GM23338 (cell line): ENCODE results near the gene ATG16L2.

Experiments used
- CREB1 ChIP-seq: fragments of 250-450 bp; sonication (Bioruptor Pico); IDR thresholded peaks from 2 replicates; pipeline ENCODE4 v1.5.0; 2020; ENCODE audit warnings: low read depth, mild to moderate bottlenecking, moderate library complexity
- EZH2 ChIP-seq: fragments of 200-600 bp; sonication (generic); IDR thresholded peaks from one replicate; pipeline ENCODE4 v1.8.0; 2017; ENCODE audit warnings: antibody characterized with exemption, mild to moderate bottlenecking, low read depth; ENCODE audit not compliant: unreplicated experiment
- EZH2phosphoT487 ChIP-seq: fragments of 200-600 bp; sonication (generic); IDR thresholded peaks from one replicate; pipeline ENCODE4 v1.8.1; 2018; ENCODE audit warnings: antibody characterized with exemption; ENCODE audit not compliant: unreplicated experiment
- JUNB ChIP-seq: IDR thresholded peaks from one replicate; pipeline ENCODE4 v1.6.1; 2016; ENCODE audit warnings: antibody characterized with exemption; ENCODE audit not compliant: unreplicated experiment
- POLR2AphosphoS5 ChIP-seq: IDR thresholded peaks from 2 replicates; pipeline ENCODE4 v1.6.1; 2016; ENCODE audit warnings: antibody characterized with exemption, low read depth
- STAT1 ChIP-seq: IDR thresholded peaks from one replicate; pipeline ENCODE4 v1.6.1; 2016; ENCODE audit warnings: antibody characterized with exemption; ENCODE audit not compliant: unreplicated experiment
- ZNF331 ChIP-seq: fragments of 250-450 bp; sonication (Bioruptor Pico); IDR thresholded peaks from 2 replicates; pipeline ENCODE4 v1.5.0; 2020; ENCODE audit warnings: low read depth, mild to moderate bottlenecking, moderate library complexity
- TF ChIP-seq, protein P1 (sequence below), 2 experiments: fragments of 200-600 bp in 1 of 2; sonication (generic) in 1 of 2; conservative IDR thresholded peaks; 2 replicates each; pipeline versions ENCODE4 v1.5.1 to v1.6.1; 2016 to 2017; ENCODE audit warnings: antibody characterized with exemption in 2 of 2, low read depth in 2 of 2, mild to moderate bottlenecking in 2 of 2, moderate library complexity in 1 of 2
- TF ChIP-seq, protein P2 (sequence below): IDR thresholded peaks from one replicate; pipeline ENCODE4 v1.6.1; 2018; ENCODE audit warnings: antibody characterized with exemption; ENCODE audit not compliant: unreplicated experiment

DNA sequence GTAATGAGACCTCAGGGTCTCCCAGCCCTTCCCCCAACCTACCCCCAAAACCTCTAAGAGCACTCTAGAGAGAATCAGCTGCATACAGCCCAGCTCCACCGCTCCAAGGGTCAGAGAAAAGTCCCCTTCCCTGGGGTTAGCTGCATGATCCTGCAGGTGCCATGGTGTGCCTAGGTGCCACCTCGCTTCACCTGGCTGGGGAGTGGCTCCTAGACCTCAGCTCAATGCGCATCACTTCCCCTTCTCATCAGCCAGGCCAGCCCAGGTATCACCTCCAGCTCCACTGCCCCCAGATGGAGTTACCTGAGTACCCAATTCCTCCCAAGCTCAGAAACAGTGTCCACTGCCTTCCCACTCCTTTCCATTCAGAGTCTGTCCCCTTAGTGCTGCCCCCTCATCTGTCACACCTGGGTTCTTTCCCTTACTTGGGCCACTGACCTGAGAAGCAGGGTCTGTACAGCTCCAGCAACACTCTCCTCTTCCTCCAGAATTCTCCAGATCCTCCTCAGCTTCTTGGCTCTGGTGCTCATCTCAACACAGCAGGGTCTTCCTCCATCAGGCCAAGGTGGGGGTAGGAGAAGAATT is 21.7 kb upstream of the ATG16L2 start:
- TF ChIP-seq, protein P1, sequence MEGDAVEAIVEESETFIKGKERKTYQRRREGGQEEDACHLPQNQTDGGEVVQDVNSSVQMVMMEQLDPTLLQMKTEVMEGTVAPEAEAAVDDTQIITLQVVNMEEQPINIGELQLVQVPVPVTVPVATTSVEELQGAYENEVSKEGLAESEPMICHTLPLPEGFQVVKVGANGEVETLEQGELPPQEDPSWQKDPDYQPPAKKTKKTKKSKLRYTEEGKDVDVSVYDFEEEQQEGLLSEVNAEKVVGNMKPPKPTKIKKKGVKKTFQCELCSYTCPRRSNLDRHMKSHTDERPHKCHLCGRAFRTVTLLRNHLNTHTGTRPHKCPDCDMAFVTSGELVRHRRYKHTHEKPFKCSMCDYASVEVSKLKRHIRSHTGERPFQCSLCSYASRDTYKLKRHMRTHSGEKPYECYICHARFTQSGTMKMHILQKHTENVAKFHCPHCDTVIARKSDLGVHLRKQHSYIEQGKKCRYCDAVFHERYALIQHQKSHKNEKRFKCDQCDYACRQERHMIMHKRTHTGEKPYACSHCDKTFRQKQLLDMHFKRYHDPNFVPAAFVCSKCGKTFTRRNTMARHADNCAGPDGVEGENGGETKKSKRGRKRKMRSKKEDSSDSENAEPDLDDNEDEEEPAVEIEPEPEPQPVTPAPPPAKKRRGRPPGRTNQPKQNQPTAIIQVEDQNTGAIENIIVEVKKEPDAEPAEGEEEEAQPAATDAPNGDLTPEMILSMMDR (conservative IDR thresholded peaks at IDR 0.05; ENCODE audit: low read depth in 2 of 2) = no peak
- TF ChIP-seq ZNF331 (no peak), STAT1 (no peak), EZH2phosphoT487 (no peak), CREB1 (CRISPR knock-in tag) (no peak), EZH2 (no peak), POLR2AphosphoS5 (no peak), JUNB (no peak)
- TF ChIP-seq, protein P2, sequence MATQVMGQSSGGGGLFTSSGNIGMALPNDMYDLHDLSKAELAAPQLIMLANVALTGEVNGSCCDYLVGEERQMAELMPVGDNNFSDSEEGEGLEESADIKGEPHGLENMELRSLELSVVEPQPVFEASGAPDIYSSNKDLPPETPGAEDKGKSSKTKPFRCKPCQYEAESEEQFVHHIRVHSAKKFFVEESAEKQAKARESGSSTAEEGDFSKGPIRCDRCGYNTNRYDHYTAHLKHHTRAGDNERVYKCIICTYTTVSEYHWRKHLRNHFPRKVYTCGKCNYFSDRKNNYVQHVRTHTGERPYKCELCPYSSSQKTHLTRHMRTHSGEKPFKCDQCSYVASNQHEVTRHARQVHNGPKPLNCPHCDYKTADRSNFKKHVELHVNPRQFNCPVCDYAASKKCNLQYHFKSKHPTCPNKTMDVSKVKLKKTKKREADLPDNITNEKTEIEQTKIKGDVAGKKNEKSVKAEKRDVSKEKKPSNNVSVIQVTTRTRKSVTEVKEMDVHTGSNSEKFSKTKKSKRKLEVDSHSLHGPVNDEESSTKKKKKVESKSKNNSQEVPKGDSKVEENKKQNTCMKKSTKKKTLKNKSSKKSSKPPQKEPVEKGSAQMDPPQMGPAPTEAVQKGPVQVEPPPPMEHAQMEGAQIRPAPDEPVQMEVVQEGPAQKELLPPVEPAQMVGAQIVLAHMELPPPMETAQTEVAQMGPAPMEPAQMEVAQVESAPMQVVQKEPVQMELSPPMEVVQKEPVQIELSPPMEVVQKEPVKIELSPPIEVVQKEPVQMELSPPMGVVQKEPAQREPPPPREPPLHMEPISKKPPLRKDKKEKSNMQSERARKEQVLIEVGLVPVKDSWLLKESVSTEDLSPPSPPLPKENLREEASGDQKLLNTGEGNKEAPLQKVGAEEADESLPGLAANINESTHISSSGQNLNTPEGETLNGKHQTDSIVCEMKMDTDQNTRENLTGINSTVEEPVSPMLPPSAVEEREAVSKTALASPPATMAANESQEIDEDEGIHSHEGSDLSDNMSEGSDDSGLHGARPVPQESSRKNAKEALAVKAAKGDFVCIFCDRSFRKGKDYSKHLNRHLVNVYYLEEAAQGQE = no peak
